Right lobe of liver (tissue), 6 donors: Measurements from ENCODE around the gene AHNAK. TPM values are rescaled to one million over a fixed set of nuclear protein-coding genes. Genes with fewer than 3 reads are reported as not detected.
A peak's percentile ranks its signal among the peaks of the same experiment; 100 is the strongest.

Source experiments
- ATAC-seq, 4 donors: fragments of 200-7000 bp; cut with Tn5 transposase; one replicate each; pipeline ENCODE4 v1.9.1; 2020; ENCODE audit warnings: mild to moderate bottlenecking in 4 of 4, moderate library complexity in 4 of 4
- DNase-seq, 3 donors: peaks; one replicate each; pipeline ENCODE4 v3.0.0-alpha.2; 2020
- H3K27ac ChIP-seq, 3 donors: fragments of 200-600 bp; one replicate each; pipeline ENCODE4 v1.8.0; 2022
- H3K27me3 ChIP-seq, 2 donors: fragments of 200-600 bp; one replicate each; pipeline ENCODE4 v1.8.0; 2022
- H3K36me3 ChIP-seq, 4 donors: fragments of 200-600 bp; sonication (generic) in 1 of 4; one replicate each; pipeline versions ENCODE4 v1.5.1 to v1.8.0; 2017 to 2022; ENCODE audit warnings: control low read depth in 1 of 4
- H3K4me1 ChIP-seq, 4 donors: fragments of 200-600 bp; sonication (generic) in 1 of 4; one replicate each; pipeline versions ENCODE4 v1.5.1 to v1.8.0; 2017 to 2022; ENCODE audit warnings: control low read depth in 1 of 4
- H3K4me3 ChIP-seq, 3 donors: fragments of 200-600 bp; one replicate each; pipeline ENCODE4 v1.8.0; 2022
- H3K9me3 ChIP-seq, 4 donors: fragments of 200-600 bp; sonication (generic) in 1 of 4; one replicate each; pipeline versions ENCODE4 v1.5.1 to v1.8.0; 2017 to 2022; ENCODE audit warnings: control low read depth in 1 of 4
- CTCF ChIP-seq, 4 donors: fragments of 200-600 bp in 3 of 4; fragments of 450-650 bp in 1 of 4; IDR thresholded peaks; one replicate each; pipeline versions ENCODE4 v1.5.1 to v1.8.0; 2016 to 2022; ENCODE audit warnings: antibody characterized with exemption in 4 of 4, mild to moderate bottlenecking in 2 of 4
- POLR2A ChIP-seq: fragments of 450-650 bp; IDR thresholded peaks from one replicate; pipeline ENCODE4 v1.6.1; 2017; ENCODE audit warnings: antibody characterized with exemption, mild to moderate bottlenecking
- WGBS: methylation state at CpG from one replicate; pipeline ENCODE4 v1.1.6; 2018; ENCODE audit warnings: low coverage, low lambda C conversion rate; ENCODE audit not compliant: insufficient coverage; ENCODE audit errors: missing lambda C conversion rate; 5-methylcytosine and 5-hydroxymethylcytosine counted together
- intact Hi-C, 2 donors: fragments of 100-400 bp; cut with DNase I; formaldehyde crosslinking; loops; one replicate each; pipeline versions ENCODE4 v1.11.2 to v1.14.1; 2022
- long read RNA-seq: library from polyadenylated mRNA; unstranded; transcript quantifications from one replicate; pipeline ENCODE4 v2.0.0, GENCODE V29; 2019
- total RNA-seq, 6 experiments: library from RNA; depleted of rRNA in 2 of 6; stranded (reverse); fragments of >200 nt in 2 of 6; fragmentation: NEBNext Ultra II Directional in 3 of 6; extraction: Animal tissue kit (Norgen Biotek cat#: 25700) in 3 of 6; gene quantifications; one replicate each; pipeline versions ENCODE4 v1.1.0 to v1.2.4, GENCODE V29; 2016 to 2023
- donor health status: DM: no; HTN: yes; CAD: no.
- donor health status: DM: no; HTN: no; CAD: no.
- donor health status: DM: no; HTN: no; CAD: no.
- donor health status: DM: no; HTN: yes; CAD: no.
- donor health status: DM: no; HTN: yes; CAD: no.

Gene AHNAK
- 100 to 1,000 TPM in 4 of 6 experiments, 10 to 100 TPM in 2; 91.0 to 180 (median 113) TPM for total RNA-seq
- long read RNA-seq, full-length matches to known transcripts: 7 of 9 reads
- long read RNA-seq, partial matches to known transcripts: 0 of 9 reads
- long read RNA-seq, other reads (novel, unspliced or antisense): 2 of 9 reads

GRCh38 chr11:62546244-62546928 is at the start of gene AHNAK:
TSS of gene AHNAK (minus strand) at chr11:62546806. CDS start at chr11:62536098, 10,708 bp downstream.
- Histone ChIP-seq H3K27me3 (no peaks in the 10 kb centered on the region), H3K36me3 (no peaks in the 10 kb centered on the region), H3K4me1 (peaks cover 0 to 56% (median 27%) of the 10 kb centered on the region in 4 donors), H3K9me3 (no peaks in the 10 kb centered on the region), H3K27ac (peak within 1 kb of the TSS; percentile 90 to 96 (median 94)), H3K4me3 (peak within 1 kb of the TSS; percentile 80 to 97 (median 92))
- intact Hi-C loops: no loop called here
- ATAC-seq (peak; percentile 44 to 72 (median 65)), DNase-seq (peak; percentile 90)
- TF ChIP-seq CTCF (IDR thresholded peaks at IDR 0.05): no peak
- peak; percentile 83 for TF ChIP-seq POLR2A
- 0% methylated on average over 11 of the region's 69 CpGs for WGBS

GRCh38 chr11:62595124-62595523 is 48.5 kb upstream of the AHNAK start:
- peaks cover 0 to 52% (median 32%) of the 10 kb centered on the region in 4 donors for H3K36me3 ChIP-seq
- WGBS: 71% methylated on average over 4 of the region's 8 CpGs

GRCh38 chr11:62593434-62594044 is 46.9 kb upstream of the AHNAK start:
- Histone ChIP-seq H3K36me3 (peaks cover 0 to 53% (median 31%) of the 10 kb centered on the region in 4 donors), H3K27ac (no peak overlapping the region), H3K9me3 (no peaks in the 10 kb centered on the region), H3K4me3 (no peak overlapping the region), H3K27me3 (no peaks in the 10 kb centered on the region), H3K4me1 (peaks cover 0 to 38% (median 18%) of the 10 kb centered on the region in 4 donors)
- TF ChIP-seq CTCF (IDR thresholded peaks at IDR 0.05) (peak; percentile 41 to 65 (median 62)), POLR2A (no peak)
- DNase-seq (peak; percentile 77 to 82 (median 80)), ATAC-seq (peak; percentile 27 to 47 (median 34))
- WGBS: 30% methylated on average over 6 of the region's 13 CpGs
- intact Hi-C loops: no loop called here

More at GRCh38 chr11:62595124-62595523, 48.5 kb upstream of the AHNAK start:
- intact Hi-C loops: no loop called here
- peaks cover 0 to 32% (median 15%) of the 10 kb centered on the region in 4 donors for H3K4me1 ChIP-seq
- DNase-seq (peak in 1 of 3 donors; percentile 42), ATAC-seq (no peak)
- TF ChIP-seq CTCF (IDR thresholded peaks at IDR 0.05) (no peak), POLR2A (no peak)
- no peak overlapping the region for H3K4me3 ChIP-seq
- no peaks in the 10 kb centered on the region for H3K27me3 ChIP-seq
- no peaks in the 10 kb centered on the region for H3K9me3 ChIP-seq
- H3K27ac ChIP-seq: no peak overlapping the region

- Histone ChIP-seq H3K4me3 (no peak overlapping the region), H3K4me1 (peaks cover 0 to 43% (median 20%) of the 10 kb centered on the region in 4 donors), H3K36me3 (peaks cover 0 to 50% (median 27%) of the 10 kb centered on the region in 4 donors), H3K27me3 (no peaks in the 10 kb centered on the region), H3K27ac (peak overlapping the region; percentile 82 to 94 (median 92)), H3K9me3 (no peaks in the 10 kb centered on the region)
- DNase-seq (peak in 1 of 3 donors; percentile 27), ATAC-seq (no peak)
- intact Hi-C loops: no loop called here
- WGBS: 59% methylated on average over 7 of the region's 8 CpGs
- no peak for TF ChIP-seq CTCF (IDR thresholded peaks at IDR 0.05)
- no peak for TF ChIP-seq POLR2A
Observed at GRCh38 chr11:62592989-62593421, 46.4 kb upstream of the AHNAK start.
